Endothelial cell of umbilical vein (primary cell): ENCODE results near the gene CLEC20A. TPM values are rescaled to one million over a fixed set of nuclear protein-coding genes. Genes with fewer than 3 reads are reported as not detected.

Source experiments
- Bru-seq: library from RNA; stranded (reverse); fragments of 400-500 nt; gene quantifications from one replicate; lab custom pipeline; 2021; lab: Mats Ljungman, UMichigan
- BruChase-seq, 2 experiments: library from RNA; stranded (reverse); fragments of 400-500 nt; gene quantifications; one replicate each; lab custom pipeline; 2021; lab: Mats Ljungman, UMichigan
- BruUV-seq: library from RNA; stranded (reverse); fragments of 400-500 nt; replicated peaks from 2 replicates; lab custom pipeline; 2021; lab: Mats Ljungman, UMichigan
- CTCF ChIA-PET: fragments of 300-600, 350-600 bp; sonication (Branson Sonifier 250); formaldehyde crosslinking; loops from one replicate; lab custom pipeline; 2021; ENCODE audit warnings: antibody characterized with exemption, inconsistent platforms; lab: Charles Lee
- POLR2A ChIA-PET: fragments of 300-600, 350-600 bp; sonication (Branson Sonifier 250); formaldehyde crosslinking; loops from one replicate; lab custom pipeline; 2021; ENCODE audit warnings: antibody characterized with exemption, inconsistent platforms; lab: Charles Lee
- DNase-seq: peaks from one replicate; pipeline ENCODE4 v3.0.0-alpha.2; 2011; ENCODE audit warnings: low read depth, low spot score
- FAIRE-seq: peaks from 2 replicates; lab custom pipeline; 2011; peaks lifted over from hg19 to GRCh38; lab: Jason Lieb, UNC
- H2AFZ ChIP-seq: 2 replicates; pipeline ENCODE4 v1.6.0; 2012; ENCODE audit warnings: low read depth, low read length, control low read depth, inconsistent platforms
- H3K27ac ChIP-seq: 2 replicates; pipeline ENCODE4 v1.5.1; 2011; ENCODE audit warnings: low read depth, mild to moderate bottlenecking, control low read depth, low read length, moderate library complexity; ENCODE audit not compliant: insufficient read depth
- H3K27me3 ChIP-seq, 2 experiments: 2 replicates each; pipeline versions ENCODE4 v1.6.0 to v1.6.1; 2011; ENCODE audit warnings: low read length in 2 of 2, mixed read lengths in 1 of 2; ENCODE audit not compliant: control insufficient read depth in 2 of 2, insufficient read depth in 2 of 2
- H3K36me3 ChIP-seq, 2 experiments: 2 replicates in 1 of 2; 3 replicates in 1 of 2; pipeline ENCODE4 v1.5.1; 2011; ENCODE audit warnings: low read length in 2 of 2, mild to moderate bottlenecking in 1 of 2, moderate library complexity in 1 of 2; ENCODE audit not compliant: control insufficient read depth in 2 of 2, insufficient read depth in 2 of 2; ENCODE audit errors: extremely low read depth in 1 of 2
- H3K4me1 ChIP-seq: 3 replicates; pipeline ENCODE4 v1.5.1; 2011; ENCODE audit warnings: mild to moderate bottlenecking, low read length; ENCODE audit not compliant: control insufficient read depth, insufficient read depth; ENCODE audit errors: extremely low read depth
- H3K4me2 ChIP-seq: 2 replicates; pipeline ENCODE4 v1.6.1; 2011; ENCODE audit warnings: low read length, control low read depth, mixed read lengths; ENCODE audit not compliant: insufficient read depth
- H3K4me3 ChIP-seq, 3 experiments: fragments of 200-600 bp in 1 of 3; sonication (generic), shearing (Covaris generic) in 1 of 3; replicated peaks in 1 of 3; 2 replicates each; pipeline ENCODE4 v1.5.1; 2011 to 2016; ENCODE audit warnings: control low read depth in 3 of 3, low read length in 3 of 3, mild to moderate bottlenecking in 2 of 3, inconsistent platforms in 1 of 3, low read depth in 1 of 3, moderate library complexity in 1 of 3; ENCODE audit not compliant: insufficient read depth in 1 of 3
- H3K79me2 ChIP-seq: 2 replicates; pipeline ENCODE4 v1.6.0; 2012; ENCODE audit warnings: low read length, inconsistent platforms; ENCODE audit not compliant: control insufficient read depth, insufficient read depth
- H3K9ac ChIP-seq: replicated peaks from 2 replicates; pipeline ENCODE3; 2011; ENCODE audit warnings: low read length, control low read depth; ENCODE audit not compliant: insufficient read depth; ENCODE audit errors: extremely low read depth
- H3K9me1 ChIP-seq: replicated peaks from 3 replicates; pipeline ENCODE4 v1.6.0; 2011; ENCODE audit warnings: mild to moderate bottlenecking, low read length; ENCODE audit not compliant: control insufficient read depth, insufficient read depth; ENCODE audit errors: extremely low read depth
- H3K9me3 ChIP-seq: replicated peaks from 2 replicates; pipeline ENCODE4 v1.5.1; 2012; ENCODE audit warnings: low read length, inconsistent platforms; ENCODE audit not compliant: control insufficient read depth, insufficient read depth
- H4K20me1 ChIP-seq: replicated peaks from 2 replicates; pipeline ENCODE3; 2011; ENCODE audit warnings: mild to moderate bottlenecking, low read length; ENCODE audit not compliant: control insufficient read depth, insufficient read depth; ENCODE audit errors: extremely low read depth
- CTCF ChIP-seq, 2 donors: IDR thresholded peaks; 1 replicate in 1 of 2; 2 replicates in 1 of 2; pipeline ENCODE4 v1.5.1; 2011; ENCODE audit warnings: low read length in 2 of 2, mild to moderate bottlenecking in 2 of 2, moderate library complexity in 2 of 2, control low read depth in 1 of 2, inconsistent platforms in 1 of 2, low read depth in 1 of 2; ENCODE audit not compliant: insufficient read depth in 1 of 2; ENCODE audit errors: extremely low read depth in 1 of 2
- EZH2 ChIP-seq: IDR thresholded peaks from 2 replicates; pipeline ENCODE4 v1.6.1; 2012; ENCODE audit warnings: borderline replicate concordance, low read depth, mild to moderate bottlenecking, moderate library complexity, low read length, inconsistent platforms; ENCODE audit not compliant: severe bottlenecking
- FOS ChIP-seq: IDR thresholded peaks from 2 replicates; pipeline ENCODE4 v1.6.1; 2011; ENCODE audit warnings: mild to moderate bottlenecking, low read length, moderate library complexity, borderline replicate concordance; ENCODE audit not compliant: insufficient read depth
- GATA2 ChIP-seq: IDR thresholded peaks from 2 replicates; pipeline ENCODE4 v1.7.0; 2011; ENCODE audit warnings: low read depth, mild to moderate bottlenecking, moderate library complexity, mixed read lengths, low read length; ENCODE audit not compliant: insufficient read length, insufficient read depth
- JUN ChIP-seq: IDR thresholded peaks from 2 replicates; pipeline ENCODE4 v1.6.1; 2011; ENCODE audit warnings: borderline replicate concordance, low read depth; ENCODE audit not compliant: insufficient read length, insufficient read depth
- MYC ChIP-seq: IDR thresholded peaks from one replicate; pipeline ENCODE4 v1.6.1; 2011; ENCODE audit warnings: mild to moderate bottlenecking, low read depth, low read length
- POLR2A ChIP-seq: IDR thresholded peaks from 2 replicates; pipeline ENCODE4 v1.6.1; 2012; ENCODE audit warnings: low read depth, mild to moderate bottlenecking, control low read depth, low read length
- POLR2AphosphoS5 ChIP-seq: IDR thresholded peaks from 2 replicates; pipeline ENCODE4 v1.6.1; 2012; ENCODE audit warnings: low read depth, mild to moderate bottlenecking, control low read depth, low read length, moderate library complexity; ENCODE audit not compliant: insufficient read depth
- dilution Hi-C: fragments of 300-500 bp; cut with MboI; formaldehyde crosslinking; loops from one replicate; pipeline ENCODE4 v1.15.0; 2019; ENCODE audit warnings: low sequenced_read_pairs; ENCODE audit not compliant: extremely low pct_ligation_motif_present
- intact Hi-C: fragments of 100-400 bp; cut with micrococcal nuclease; formaldehyde crosslinking; loops from one replicate; pipeline ENCODE4 v1.10.0; 2022
- long read RNA-seq: library from polyadenylated mRNA; stranded (forward); transcript quantifications from one replicate; pipeline ENCODE4 v2.0.0, GENCODE V29; 2021
- polyA minus RNA-seq, 3 experiments: library from RNA; depleted of rRNA, polyadenylated mRNA; stranded (reverse); fragments of >200 nt; gene quantifications; 1 replicate in 1 of 3; 2 replicates in 2 of 3; pipeline ENCODE4 v1.2.3, GENCODE V29; 2011
- polyA plus RNA-seq, 4 experiments: library from polyadenylated mRNA; depleted of rRNA in 3 of 4; stranded (reverse) in 3 of 4; unstranded in 1 of 4; fragments of >200 nt; gene quantifications; 2 replicates each; pipeline versions ENCODE4 v1.2.1 to v1.2.3, GENCODE V29; 2011 to 2012; ENCODE audit warnings: missing spikeins in 1 of 4
- total RNA-seq: library from RNA; stranded (reverse); gene quantifications from 2 replicates; pipeline ENCODE4 v1.2.3, GENCODE V29; 2021
- TF ChIP-seq, protein P1 (sequence below): IDR thresholded peaks from 2 replicates; pipeline ENCODE4 v1.6.1; 2011; ENCODE audit not compliant: insufficient read depth, insufficient read length

Gene CLEC20A
- total RNA-seq (not detected in 2 replicates), polyA plus RNA-seq (not detected in 2 replicates), polyA minus RNA-seq (not detected in 2 replicates), Bru-seq, nascent RNA (not detected), BruChase-seq, experiment 1, labeled RNA remaining after a 6-hour chase (not detected), BruChase-seq, experiment 2, labeled RNA remaining after a 2-hour chase (not detected)
- polyA plus RNA-seq (2011; cell fraction: cytosol; rRNA removed) = not detected in 2 replicates
- polyA plus RNA-seq (2011; cell fraction: nucleus; rRNA removed) = not detected in 2 replicates
- not detected in 2 replicates for polyA plus RNA-seq (2012)
- polyA minus RNA-seq (2011; cell fraction: cytosol; rRNA and poly(A)+ RNA removed) = not detected
- polyA minus RNA-seq (2011; cell fraction: nucleus; rRNA and poly(A)+ RNA removed) = not detected in 2 replicates
- long read RNA-seq, partial matches to known transcripts = 0 of 2 reads
- long read RNA-seq, other reads (novel, unspliced or antisense) = 2 of 2 reads

DNA sequence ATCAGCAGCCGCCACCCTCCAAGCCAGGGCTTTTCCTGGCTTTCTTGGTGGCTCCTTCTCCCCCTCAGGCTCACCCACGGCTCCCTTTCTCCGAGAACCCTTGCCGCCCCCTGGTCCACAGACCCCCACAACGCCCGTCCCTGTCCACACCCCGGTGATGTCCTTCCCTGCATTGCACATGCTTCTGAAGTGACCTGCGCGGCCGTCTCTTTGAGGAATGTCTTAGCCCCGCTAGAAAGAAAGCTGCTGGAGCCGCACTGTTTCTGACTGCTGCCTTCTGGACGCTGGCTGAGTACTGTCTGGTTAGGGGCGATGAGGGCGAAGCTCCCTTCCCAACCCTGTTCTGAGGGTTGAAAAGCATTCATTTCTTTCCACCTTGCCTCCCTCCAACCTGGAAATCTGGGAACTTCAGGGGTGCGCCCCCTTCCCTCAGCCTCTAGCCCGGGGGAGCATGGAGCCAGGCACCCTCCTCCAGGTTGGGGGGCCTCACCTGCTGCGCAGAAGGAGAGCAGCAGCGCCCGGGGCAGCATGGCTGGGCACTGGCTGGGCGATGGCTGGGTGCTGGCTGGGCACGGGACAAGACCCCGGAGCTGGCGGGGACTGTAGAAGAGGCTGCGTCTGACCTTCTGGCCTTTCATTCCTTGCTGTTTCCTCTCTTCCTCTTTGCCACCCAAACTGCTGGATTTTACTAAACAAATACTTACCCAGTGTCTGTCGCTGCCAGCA lies at the start of gene CLEC20A:
CLEC20A (minus strand) TSS at position 555 of the 726 bp plus-strand sequence; CDS start at position 530, 25 bp downstream.
- Histone ChIP-seq H3K9ac (no peak within 1 kb of the TSS), H3K27ac (no peak within 1 kb of the TSS), H4K20me1 (no peaks in the 10 kb centered on the region), H3K4me3 (no peak within 1 kb of the TSS), H3K4me1 (no peaks in the 10 kb centered on the region), H3K79me2 (no peaks in the 10 kb centered on the region), H3K9me3 (no peaks in the 10 kb centered on the region), H3K27me3 (no peaks in the 10 kb centered on the region), H3K4me2 (no peak within 1 kb of the TSS), H3K9me1 (no peaks in the 10 kb centered on the region), H3K36me3 (no peaks in the 10 kb centered on the region), H2AFZ (no peak within 1 kb of the TSS)
- no TSS peak for BruUV-seq
- DNase-seq (no peak), FAIRE-seq (no peak)
- ChIA-PET CTCF (interaction anchor here (1.9 kb wide), 1 partner anchor 11 kb away, joined by 6 read pairs; no protein-coding TSS in a partner anchor), POLR2A (no interaction called here)
- dilution Hi-C loops (no loop called here), intact Hi-C loops (no loop called here)
- TF ChIP-seq JUN (no peak), GATA2 (no peak), MYC (no peak), POLR2A (no peak), POLR2AphosphoS5 (no peak), FOS (no peak), EZH2 (no peak), CTCF (IDR thresholded peaks at IDR 0.05; ENCODE audit: extremely low read depth in 1 of 2, insufficient read depth in 1 of 2, low read depth in 1 of 2, low read length in 2 of 2) (no peak)
- TF ChIP-seq, protein P1, sequence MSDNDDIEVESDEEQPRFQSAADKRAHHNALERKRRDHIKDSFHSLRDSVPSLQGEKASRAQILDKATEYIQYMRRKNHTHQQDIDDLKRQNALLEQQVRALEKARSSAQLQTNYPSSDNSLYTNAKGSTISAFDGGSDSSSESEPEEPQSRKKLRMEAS = no peak
